Trophoblast cell (in vitro differentiated cells and primary cell): ENCODE results near the gene ANKRD33.
A peak's percentile ranks its signal among the peaks of the same experiment; 100 is the strongest.

Experiments used
- DNase-seq, 2 donors: peaks; one replicate each; pipeline ENCODE4 v3.0.0-alpha.2; 2016
- H2AFZ ChIP-seq: 2 replicates; pipeline ENCODE4 v1.6.1; 2013; ENCODE audit warnings: low read length, moderate library complexity, mild to moderate bottlenecking; ENCODE audit not compliant: insufficient read depth, poor library complexity
- H2AK5ac ChIP-seq: 2 replicates; pipeline ENCODE4 v1.6.1; 2013; ENCODE audit warnings: mild to moderate bottlenecking, low read length
- H2BK120ac ChIP-seq: 2 replicates; pipeline ENCODE4 v1.6.1; 2013; ENCODE audit warnings: low read length, mild to moderate bottlenecking, moderate library complexity; ENCODE audit not compliant: insufficient read depth, poor library complexity
- H2BK12ac ChIP-seq: 2 replicates; pipeline ENCODE4 v1.6.1; 2013; ENCODE audit warnings: mild to moderate bottlenecking, low read length, moderate library complexity
- H2BK5ac ChIP-seq: 2 replicates; pipeline ENCODE4 v1.6.1; 2013; ENCODE audit warnings: low read length, low read depth, moderate library complexity, mild to moderate bottlenecking; ENCODE audit not compliant: poor library complexity
- H3K14ac ChIP-seq: 2 replicates; pipeline ENCODE4 v1.6.1; 2013; ENCODE audit warnings: mild to moderate bottlenecking, low read length
- H3K18ac ChIP-seq: 2 replicates; pipeline ENCODE4 v1.6.1; 2013; ENCODE audit warnings: mild to moderate bottlenecking, low read length
- H3K23ac ChIP-seq: 2 replicates; pipeline ENCODE4 v1.6.1; 2013; ENCODE audit warnings: low read length
- H3K27ac ChIP-seq: 2 replicates; pipeline ENCODE4 v1.5.1; 2013; ENCODE audit warnings: low read depth, mild to moderate bottlenecking, inconsistent platforms, low read length, moderate library complexity
- H3K27me3 ChIP-seq: 2 replicates; pipeline ENCODE4 v1.6.1; 2013; ENCODE audit warnings: inconsistent platforms, mild to moderate bottlenecking, low read length, moderate library complexity; ENCODE audit not compliant: insufficient read depth
- H3K36me3 ChIP-seq, 2 experiments: 1 replicate in 1 of 2; 2 replicates in 1 of 2; pipeline ENCODE4 v1.6.1; 2013; ENCODE audit warnings: low read length in 2 of 2, mild to moderate bottlenecking in 2 of 2, moderate library complexity in 1 of 2; ENCODE audit not compliant: insufficient read depth in 2 of 2, control insufficient read depth in 1 of 2
- H3K4ac ChIP-seq: 2 replicates; pipeline ENCODE4 v1.6.1; 2013; ENCODE audit warnings: low read depth, mild to moderate bottlenecking, low read length, moderate library complexity
- H3K4me1 ChIP-seq, 2 experiments: 1 replicate in 1 of 2; 2 replicates in 1 of 2; pipeline ENCODE4 v1.6.1; 2013; ENCODE audit warnings: low read length in 2 of 2, mild to moderate bottlenecking in 2 of 2, moderate library complexity in 1 of 2; ENCODE audit not compliant: insufficient read depth in 2 of 2, control insufficient read depth in 1 of 2
- H3K4me2 ChIP-seq: 2 replicates; pipeline ENCODE4 v1.6.1; 2013; ENCODE audit warnings: inconsistent platforms, mild to moderate bottlenecking, low read length, moderate library complexity
- H3K4me3 ChIP-seq: 2 replicates; pipeline ENCODE4 v1.5.1; 2013; ENCODE audit warnings: mild to moderate bottlenecking, low read depth, low read length, inconsistent platforms
- H3K79me1 ChIP-seq: one replicate; pipeline ENCODE4 v1.6.1; 2013; ENCODE audit warnings: low read length
- H3K79me2 ChIP-seq: 2 replicates; pipeline ENCODE4 v1.6.1; 2013; ENCODE audit warnings: low read length, mild to moderate bottlenecking; ENCODE audit not compliant: control insufficient read depth, insufficient read depth, poor library complexity
- H3K9ac ChIP-seq: 2 replicates; pipeline ENCODE4 v1.6.1; 2013; ENCODE audit warnings: mild to moderate bottlenecking, low read length
- H3K9me3 ChIP-seq: 2 replicates; pipeline ENCODE4 v1.6.1; 2013; ENCODE audit warnings: low read depth, mild to moderate bottlenecking, control low read depth, inconsistent platforms, low read length; ENCODE audit not compliant: insufficient read depth
- H4K12ac ChIP-seq: 2 replicates; pipeline ENCODE4 v1.6.1; 2013; ENCODE audit warnings: low read depth, mild to moderate bottlenecking, low read length, moderate library complexity
- H4K8ac ChIP-seq: 2 replicates; pipeline ENCODE4 v1.6.1; 2013; ENCODE audit warnings: low read depth, mild to moderate bottlenecking, low read length, moderate library complexity
- H4K91ac ChIP-seq: one replicate; pipeline ENCODE4 v1.6.1; 2013; ENCODE audit warnings: low read depth, mild to moderate bottlenecking, low read length, moderate library complexity
- WGBS: extraction: QIAGEN DNeasy Blood & Tissue Kit; methylation state at CpG from one replicate; pipeline ENCODE4 v1.1.7; 2013; ENCODE audit warnings: missing lambda C conversion rate; ENCODE audit not compliant: insufficient read length, insufficient coverage; ENCODE audit errors: extremely low coverage; 5-methylcytosine and 5-hydroxymethylcytosine counted together

Gene ANKRD33

DNA sequence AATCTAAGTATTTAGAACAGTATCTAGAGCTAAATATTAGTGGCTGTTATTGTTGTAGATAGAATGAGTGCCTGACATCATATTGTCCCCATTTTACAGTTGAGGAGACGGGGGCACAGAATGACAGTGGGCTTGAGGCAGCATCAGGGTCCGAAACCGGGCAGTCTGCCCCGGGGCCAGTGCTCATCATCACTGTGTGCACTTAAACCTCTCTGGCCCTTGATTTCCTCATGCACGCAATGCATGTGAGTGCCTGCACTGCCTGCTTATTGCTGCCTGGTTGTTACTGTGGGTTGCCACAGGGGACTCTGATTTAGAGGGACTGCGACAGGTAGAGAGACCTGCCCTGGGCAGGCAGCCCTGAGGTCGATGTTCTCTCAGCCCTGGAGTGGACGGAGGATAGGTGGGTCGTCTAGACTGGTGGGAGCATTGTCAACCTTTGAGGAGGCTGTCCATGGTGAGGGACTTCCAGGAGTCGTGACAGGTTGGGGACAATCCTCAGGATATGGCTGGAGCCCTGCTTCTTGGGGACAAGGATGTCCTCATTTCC, 29.2 kb downstream of the ANKRD33 start:
- H2AFZ ChIP-seq, result no peak overlapping the region
- H3K4me3 ChIP-seq, result peak overlapping the region; percentile 33
- H3K27me3 ChIP-seq, result no peaks in the 10 kb centered on the region
- H3K14ac ChIP-seq, result no peak overlapping the region
- H3K36me3 ChIP-seq, result no peaks in the 10 kb centered on the region
- no peak overlapping the region for H3K4me2 ChIP-seq
- no peak overlapping the region for H3K23ac ChIP-seq
- H4K91ac ChIP-seq, result no peak overlapping the region
- DNase-seq, result no peak
- no peaks in the 10 kb centered on the region for H3K4me1 ChIP-seq
- H4K12ac ChIP-seq, result no peak overlapping the region
- H3K9me3 ChIP-seq, result no peaks in the 10 kb centered on the region
- H2BK12ac ChIP-seq, result no peak overlapping the region
- H3K18ac ChIP-seq, result no peak overlapping the region
- no peak overlapping the region for H3K9ac ChIP-seq
- no peaks in the 10 kb centered on the region for H3K79me1 ChIP-seq
- no peak overlapping the region for H2AK5ac ChIP-seq
- no peak overlapping the region for H3K4ac ChIP-seq
- no peak overlapping the region for H2BK120ac ChIP-seq
- WGBS, result no CpG with 5 or more reads among the region's 10 CpGs
- H3K79me2 ChIP-seq, result no peaks in the 10 kb centered on the region
- H4K8ac ChIP-seq, result no peak overlapping the region
- H3K27ac ChIP-seq, result no peak overlapping the region
- no peak overlapping the region for H2BK5ac ChIP-seq

DNA sequence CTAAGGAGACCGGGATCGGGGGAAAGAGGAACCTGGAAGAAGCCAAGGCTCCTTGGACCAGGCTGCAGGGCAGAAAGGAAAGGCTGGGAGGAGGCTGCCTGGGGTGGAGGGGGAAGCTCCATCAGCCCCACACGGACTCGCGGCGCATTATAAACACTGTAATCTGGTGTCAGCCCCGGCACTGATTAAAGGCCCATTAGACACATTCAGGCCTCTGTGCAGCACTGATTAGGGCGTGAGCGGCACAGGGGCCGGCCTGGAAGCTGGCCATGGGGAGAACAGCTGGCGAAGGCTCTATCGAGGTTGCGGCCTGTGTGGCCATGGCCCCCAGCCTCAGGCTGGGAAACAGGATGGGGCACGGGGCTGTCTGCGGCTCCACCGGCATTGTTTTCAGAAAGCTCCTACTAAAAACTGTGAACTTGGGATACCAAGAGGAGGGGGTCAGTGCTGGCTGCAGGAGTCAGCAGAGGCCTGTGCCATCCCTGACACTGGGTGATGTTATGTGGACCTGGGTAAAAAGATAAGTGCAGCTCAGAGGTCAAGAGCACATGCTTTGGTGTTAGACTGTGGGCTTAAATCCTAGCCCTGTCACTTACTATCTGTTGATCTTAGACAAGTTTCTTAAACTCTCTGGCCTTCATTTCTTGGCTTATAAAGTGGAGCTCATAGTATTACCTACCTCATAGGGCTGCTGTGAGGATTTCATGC, 30.0 kb downstream of the ANKRD33 start:
- H3K18ac ChIP-seq, result no peak overlapping the region
- H3K79me2 ChIP-seq, result no peaks in the 10 kb centered on the region
- no peaks in the 10 kb centered on the region for H3K27me3 ChIP-seq
- H2BK12ac ChIP-seq, result no peak overlapping the region
- no peaks in the 10 kb centered on the region for H3K79me1 ChIP-seq
- no peak overlapping the region for H3K4me3 ChIP-seq
- no peak overlapping the region for H3K14ac ChIP-seq
- H3K4ac ChIP-seq, result no peak overlapping the region
- H3K9me3 ChIP-seq, result no peaks in the 10 kb centered on the region
- no peak overlapping the region for H3K23ac ChIP-seq
- DNase-seq, result no peak
- WGBS, result no CpG with 5 or more reads among the region's 16 CpGs
- no peak overlapping the region for H4K91ac ChIP-seq
- no peak overlapping the region for H4K12ac ChIP-seq
- no peak overlapping the region for H2AK5ac ChIP-seq
- H2AFZ ChIP-seq, result no peak overlapping the region
- no peaks in the 10 kb centered on the region for H3K4me1 ChIP-seq
- no peak overlapping the region for H2BK120ac ChIP-seq
- no peak overlapping the region for H2BK5ac ChIP-seq
- no peak overlapping the region for H3K4me2 ChIP-seq
- no peaks in the 10 kb centered on the region for H3K36me3 ChIP-seq
- no peak overlapping the region for H3K9ac ChIP-seq
- no peak overlapping the region for H3K27ac ChIP-seq
- no peak overlapping the region for H4K8ac ChIP-seq

GRCh38 chr12:51920046-51920445, 32.1 kb downstream of the ANKRD33 start:
- H2BK12ac ChIP-seq, result no peak overlapping the region
- no peak for DNase-seq
- no peaks in the 10 kb centered on the region for H3K27me3 ChIP-seq
- H4K8ac ChIP-seq, result no peak overlapping the region
- no CpG with 5 or more reads among the region's 2 CpGs for WGBS
- H3K4me1 ChIP-seq, result peaks cover 3 to 6% of the 10 kb centered on the region in 2 experiments
- H3K4me3 ChIP-seq, result no peak overlapping the region
- H3K27ac ChIP-seq, result no peak overlapping the region
- H4K12ac ChIP-seq, result no peak overlapping the region
- H2AK5ac ChIP-seq, result no peak overlapping the region
- H2BK5ac ChIP-seq, result no peak overlapping the region
- H3K23ac ChIP-seq, result no peak overlapping the region
- no peak overlapping the region for H4K91ac ChIP-seq
- no peak overlapping the region for H3K4me2 ChIP-seq
- no peak overlapping the region for H2AFZ ChIP-seq
- H3K4ac ChIP-seq, result no peak overlapping the region
- no peaks in the 10 kb centered on the region for H3K79me2 ChIP-seq
- H3K18ac ChIP-seq, result no peak overlapping the region
- H3K9ac ChIP-seq, result no peak overlapping the region
- no peaks in the 10 kb centered on the region for H3K36me3 ChIP-seq
- peaks cover 4% of the 10 kb centered on the region for H3K79me1 ChIP-seq
- H3K14ac ChIP-seq, result no peak overlapping the region
- no peaks in the 10 kb centered on the region for H3K9me3 ChIP-seq
- no peak overlapping the region for H2BK120ac ChIP-seq

DNA sequence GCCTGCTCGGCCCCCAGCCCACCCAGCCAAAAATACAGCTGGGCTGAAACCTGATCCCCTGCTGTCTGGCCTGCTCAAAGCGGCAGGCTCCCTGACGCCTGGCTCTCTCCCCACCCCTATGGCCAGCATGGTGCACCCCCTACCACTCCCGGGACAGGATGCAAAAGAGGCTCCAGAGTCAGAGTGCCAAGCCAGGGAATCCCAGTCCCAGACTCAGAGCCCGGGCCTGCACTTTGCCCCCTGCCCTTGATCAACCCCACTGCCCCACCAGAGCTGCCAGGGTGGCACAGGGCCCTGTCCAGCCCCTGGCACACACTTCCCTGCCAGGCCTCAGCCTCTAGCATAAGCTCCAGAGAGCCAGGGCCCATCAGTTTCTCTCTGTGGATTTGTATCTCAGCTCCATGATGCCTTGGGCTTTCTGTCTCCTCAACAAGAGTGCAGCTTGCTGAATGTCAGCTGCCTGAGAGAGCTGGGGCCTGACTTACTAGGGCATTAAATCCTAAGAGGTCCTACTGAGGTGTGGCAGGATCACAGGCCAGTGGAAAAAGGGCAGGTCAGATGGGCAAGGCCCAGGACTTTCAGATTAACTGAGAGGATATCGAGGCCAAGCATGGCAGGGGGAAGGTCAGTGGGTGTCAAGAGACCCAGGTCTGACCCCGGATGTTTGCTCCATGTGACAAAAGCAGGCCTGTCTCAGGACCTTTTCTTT, 33.3 kb downstream of the ANKRD33 start:
- Histone ChIP-seq H4K8ac (no peak overlapping the region), H3K79me1 (peaks cover 7% of the 10 kb centered on the region), H3K14ac (no peak overlapping the region), H3K4me1 (peaks cover 8 to 12% of the 10 kb centered on the region in 2 experiments), H4K91ac (no peak overlapping the region), H2BK12ac (no peak overlapping the region), H2BK5ac (no peak overlapping the region), H4K12ac (no peak overlapping the region), H3K36me3 (no peaks in the 10 kb centered on the region), H3K9me3 (no peaks in the 10 kb centered on the region), H3K18ac (no peak overlapping the region), H3K27ac (no peak overlapping the region), H3K23ac (no peak overlapping the region), H3K27me3 (no peaks in the 10 kb centered on the region), H3K4me2 (no peak overlapping the region), H3K9ac (no peak overlapping the region), H2AK5ac (no peak overlapping the region), H3K4ac (no peak overlapping the region), H2AFZ (no peak overlapping the region), H3K4me3 (no peak overlapping the region), H2BK120ac (no peak overlapping the region), H3K79me2 (no peaks in the 10 kb centered on the region)
- no CpG with 5 or more reads among the region's 7 CpGs for WGBS
- DNase-seq, result no peak
